OCI-M1 (cell line): ENCODE data around the gene TRIM28.
"Not testable (repeated sequence)": the region's sequence is repeated elsewhere in the genome, so short reads cannot be mapped to it uniquely, and the experiment has no call there.

ENCODE experiments used
- DNase-seq: peaks from one replicate; lab custom pipeline; 2025; lab: John Stamatoyannopoulos, UW

Gene TRIM28

GRCh38 chr19:58561373-58562121 lies 17.7 kb downstream of the TRIM28 start:
- DNase-seq: no peak

- no peak for DNase-seq
These were observed 18.5 kb downstream of the TRIM28 start for GRCh38 chr19:58562122-58563033.

- DNase-seq: no peak
These were observed 19.2 kb downstream of the TRIM28 start for GRCh38 chr19:58563034-58563573.

GRCh38 chr19:58563823-58564222 lies 20.0 kb downstream of the TRIM28 start:
- DNase-seq: no peak

GRCh38 chr19:58566989-58567388 lies 23.1 kb downstream of the TRIM28 start:
- no peak for DNase-seq

- DNase-seq: no peak
These were observed 24.7 kb downstream of the TRIM28 start for GRCh38 chr19:58568453-58569130.

- DNase-seq: no peak
These were observed 25.5 kb downstream of the TRIM28 start for GRCh38 chr19:58569191-58569942.

- no peak for DNase-seq
These were observed 26.2 kb downstream of the TRIM28 start for GRCh38 chr19:58569943-58570670.

GRCh38 chr19:58570770-58571574 lies 27.1 kb downstream of the TRIM28 start:
- DNase-seq: no peak

- DNase-seq: no peak
These were observed 27.7 kb downstream of the TRIM28 start for GRCh38 chr19:58571575-58571947.

GRCh38 chr19:58572026-58572817 lies 28.4 kb downstream of the TRIM28 start:
- DNase-seq: no peak

- DNase-seq: no peak
These were observed 29.2 kb downstream of the TRIM28 start, which contains the start of gene MZF1 for GRCh38 chr19:58572818-58573657. Gene MZF1, minus strand, starts transcription at chr19:58573335. Its CDS starts 1,946 bp downstream, at chr19:58571389.

GRCh38 chr19:58573658-58574164 lies 29.8 kb downstream of the TRIM28 start:
- DNase-seq: no peak

- DNase-seq: no peak
These were observed 31.5 kb downstream of the TRIM28 start for GRCh38 chr19:58575183-58576041.

GRCh38 chr19:58577581-58577980 lies 33.7 kb downstream of the TRIM28 start:
- DNase-seq: not testable (repeated sequence)

- DNase-seq: no peak
These were observed 34.4 kb downstream of the TRIM28 start for GRCh38 chr19:58578012-58578925.
